ENCODE results near the gene PDE7B. TPM values are rescaled to one million over a fixed set of nuclear protein-coding genes. Genes with fewer than 3 reads are reported as not detected.

PDE7B gene
- total and polyA plus RNA-seq, 9 of the 15 experiments (the other 6 are each of a cell fraction or from before 2014, with no cell fraction given): 0.01 TPM; not detected in 8

- TF ChIP-seq POLR2AphosphoS2 (IDR thresholded peaks at IDR 0.05; ENCODE audit: low read length) (no peak; the same call in 1 of the 2 replicates), TCF3 (CRISPR knock-in tag; IDR thresholded peaks at IDR 0.05) (peak; percentile 81), DACH1 (IDR thresholded peaks at IDR 0.05; ENCODE audit: partially characterized antibody) (no peak), ATF7 (IDR thresholded peaks at IDR 0.05) (peak; percentile 86), FOXP1 (CRISPR knock-in tag; IDR thresholded peaks at IDR 0.05) (0 out of 2 replicates have a peak, but pooled peaks have one; percentile 30), BCOR (IDR thresholded peaks at IDR 0.05) (no peak), CLOCK (CRISPR knock-in tag; IDR thresholded peaks at IDR 0.05; ENCODE audit: borderline replicate concordance) (no peak), MTA3 (IDR thresholded peaks at IDR 0.05; ENCODE audit: borderline replicate concordance) (peak; percentile 56; the same call in 1 of the 2 replicates), ELF1 (tag; IDR thresholded peaks at IDR 0.05) (peak; percentile 89), REST (IDR thresholded peaks at IDR 0.05; ENCODE audit: borderline replicate concordance) (no peak; the same call in 1 of the 2 replicates), REST (CRISPR knock-in tag; IDR thresholded peaks at IDR 0.05; ENCODE audit: low read depth) (no peak), GTF2B (IDR thresholded peaks at IDR 0.05; ENCODE audit: extremely low read depth, insufficient read length) (no peak), XRCC3 (IDR thresholded peaks at IDR 0.05) (no peak), ZBTB2 (IDR thresholded peaks at IDR 0.05) (peak; percentile 78), ZBTB8A (IDR thresholded peaks at IDR 0.05; ENCODE audit: partially characterized antibody) (no peak)
Observed at GRCh38 chr6:136236466-136237293, 385.2 kb downstream of the PDE7B start (continued).
